Epithelial cell of proximal tubule (primary cell): ENCODE measurements around the gene HNRNPC. TPM values are rescaled to one million over a fixed set of nuclear protein-coding genes. Genes with fewer than 3 reads are reported as not detected.

ENCODE experiments used
- DNase-seq: peaks from one replicate; pipeline ENCODE4 v3.0.0-alpha.2; 2011; ENCODE audit warnings: low read depth
- H3K4me3 ChIP-seq: 2 replicates; pipeline ENCODE4 v1.5.1; 2011; ENCODE audit warnings: low read depth, mild to moderate bottlenecking, low read length
- total RNA-seq: library from RNA; depleted of rRNA; stranded (reverse); fragments of >200 nt; gene quantifications from 2 replicates; pipeline ENCODE4 v1.2.3, GENCODE V29; 2015
- TF ChIP-seq, protein P1 (sequence below): conservative IDR thresholded peaks from 2 replicates; pipeline ENCODE4 v1.5.1; 2012; ENCODE audit warnings: low read depth, mild to moderate bottlenecking, low read length

HNRNPC gene
- total RNA-seq, 1 donor from 2014 or later, result 755 TPM

DNA sequence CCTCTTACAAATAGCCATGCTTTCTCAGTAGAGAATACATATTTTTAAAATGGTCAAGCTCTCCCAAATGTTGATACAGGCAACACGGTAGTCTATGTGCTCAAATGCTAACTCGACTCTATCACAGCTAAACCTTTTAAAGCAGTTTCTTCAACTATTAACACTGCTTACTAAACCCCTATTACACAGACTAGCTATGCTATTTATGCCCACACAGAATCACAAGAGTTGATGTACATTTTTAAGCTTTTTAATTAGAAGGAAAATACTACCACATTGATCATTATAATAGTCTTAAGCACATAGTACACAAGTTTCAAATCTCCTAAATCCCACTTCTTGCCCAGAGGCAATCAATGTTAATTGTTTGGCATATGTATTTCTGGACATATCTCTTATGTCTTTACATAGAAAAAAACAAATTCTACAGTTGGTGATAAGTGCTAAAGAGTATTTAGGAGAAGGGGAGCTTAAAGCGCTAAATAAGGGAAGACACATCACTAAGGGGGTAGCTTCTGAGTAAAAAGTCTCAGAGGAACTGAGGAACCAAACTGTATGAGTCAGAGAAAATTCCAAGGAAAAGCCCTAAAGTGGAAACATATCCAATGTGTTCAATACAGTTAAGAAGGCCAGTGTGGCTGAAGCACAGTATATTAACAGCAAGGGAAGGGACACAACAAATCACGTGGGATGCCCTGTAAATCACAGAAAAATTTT, 13.7 kb downstream of the HNRNPC start:
- TF ChIP-seq, protein P1, sequence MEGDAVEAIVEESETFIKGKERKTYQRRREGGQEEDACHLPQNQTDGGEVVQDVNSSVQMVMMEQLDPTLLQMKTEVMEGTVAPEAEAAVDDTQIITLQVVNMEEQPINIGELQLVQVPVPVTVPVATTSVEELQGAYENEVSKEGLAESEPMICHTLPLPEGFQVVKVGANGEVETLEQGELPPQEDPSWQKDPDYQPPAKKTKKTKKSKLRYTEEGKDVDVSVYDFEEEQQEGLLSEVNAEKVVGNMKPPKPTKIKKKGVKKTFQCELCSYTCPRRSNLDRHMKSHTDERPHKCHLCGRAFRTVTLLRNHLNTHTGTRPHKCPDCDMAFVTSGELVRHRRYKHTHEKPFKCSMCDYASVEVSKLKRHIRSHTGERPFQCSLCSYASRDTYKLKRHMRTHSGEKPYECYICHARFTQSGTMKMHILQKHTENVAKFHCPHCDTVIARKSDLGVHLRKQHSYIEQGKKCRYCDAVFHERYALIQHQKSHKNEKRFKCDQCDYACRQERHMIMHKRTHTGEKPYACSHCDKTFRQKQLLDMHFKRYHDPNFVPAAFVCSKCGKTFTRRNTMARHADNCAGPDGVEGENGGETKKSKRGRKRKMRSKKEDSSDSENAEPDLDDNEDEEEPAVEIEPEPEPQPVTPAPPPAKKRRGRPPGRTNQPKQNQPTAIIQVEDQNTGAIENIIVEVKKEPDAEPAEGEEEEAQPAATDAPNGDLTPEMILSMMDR, result no peak
- no peak for DNase-seq
- H3K4me3 ChIP-seq, result no peak overlapping the region

DNA sequence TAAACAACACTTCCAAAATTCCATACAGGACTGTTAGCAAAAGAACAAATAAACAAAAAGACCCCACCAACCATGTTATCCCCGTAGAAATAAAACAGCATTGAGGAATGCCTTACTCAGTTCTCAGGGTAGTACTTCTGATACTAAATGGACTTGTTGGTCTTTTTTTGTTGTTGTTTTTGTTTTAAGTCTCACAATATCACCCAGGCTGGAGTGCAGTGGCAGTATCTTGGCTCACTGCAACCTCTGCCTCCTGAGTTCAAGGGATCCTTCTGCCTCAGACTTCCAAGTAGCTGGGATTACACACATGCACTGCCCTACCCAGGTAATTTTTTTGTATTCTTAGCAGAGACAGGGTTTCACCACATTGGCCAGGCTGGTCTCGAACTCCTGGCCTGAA, 17.1 kb downstream of the HNRNPC start:
- no peak overlapping the region for H3K4me3 ChIP-seq
- TF ChIP-seq, protein P1, result no peak
- DNase-seq, result no peak

DNA sequence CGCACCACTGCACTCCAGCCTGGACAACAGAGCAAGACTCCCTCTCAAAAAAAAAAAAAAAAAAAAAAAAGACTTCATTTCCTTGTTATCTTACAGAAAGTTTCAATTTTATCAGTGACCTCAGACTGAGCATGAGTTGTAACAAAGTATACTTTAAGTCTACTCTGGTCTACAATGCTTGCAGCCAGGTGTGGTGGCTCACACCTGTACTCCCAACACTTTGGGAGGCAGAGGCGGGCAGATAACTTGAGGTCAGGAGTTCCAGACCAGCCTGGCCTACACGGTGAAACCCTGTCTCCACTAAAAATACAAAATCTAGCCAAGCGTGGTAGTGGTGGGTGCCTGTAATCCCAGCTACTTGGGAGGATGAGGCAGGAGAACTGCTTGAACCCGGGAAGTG, 18.0 kb downstream of the HNRNPC start:
- H3K4me3 ChIP-seq, result no peak overlapping the region
- TF ChIP-seq, protein P1, result no peak
- no peak for DNase-seq

DNA sequence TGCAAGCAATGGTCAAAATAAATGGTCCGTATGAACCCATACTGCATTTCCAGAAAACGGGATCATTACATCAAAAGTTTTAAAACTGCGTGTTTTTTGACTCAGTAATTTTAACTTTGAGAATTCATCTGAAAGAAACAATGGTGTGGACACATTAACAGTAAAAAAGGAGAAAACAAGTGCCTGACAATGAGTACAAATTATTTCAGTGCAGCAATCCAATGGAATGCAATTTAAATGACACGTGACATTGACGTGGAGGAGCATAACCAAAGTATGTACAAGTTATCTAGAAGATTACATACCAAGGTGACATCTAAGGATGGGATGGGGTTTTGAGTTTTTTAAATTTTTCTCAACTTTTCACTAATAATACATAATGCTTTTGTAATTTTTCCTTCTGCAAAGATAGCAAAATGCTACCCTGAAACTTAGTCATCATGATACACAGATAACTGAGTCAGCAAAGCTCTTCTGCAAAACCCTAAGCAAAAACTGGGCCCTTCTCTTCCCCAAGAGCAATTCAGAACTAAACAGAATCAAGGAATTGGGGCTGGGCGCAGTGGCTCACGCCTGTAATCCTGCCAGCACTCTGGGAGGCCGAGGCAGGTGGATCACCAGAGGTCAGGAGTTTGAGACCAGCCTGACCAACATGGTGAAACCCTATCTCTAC, 20.4 kb downstream of the HNRNPC start:
- TF ChIP-seq, protein P1, result no peak
- DNase-seq, result no peak
- no peak overlapping the region for H3K4me3 ChIP-seq

DNA sequence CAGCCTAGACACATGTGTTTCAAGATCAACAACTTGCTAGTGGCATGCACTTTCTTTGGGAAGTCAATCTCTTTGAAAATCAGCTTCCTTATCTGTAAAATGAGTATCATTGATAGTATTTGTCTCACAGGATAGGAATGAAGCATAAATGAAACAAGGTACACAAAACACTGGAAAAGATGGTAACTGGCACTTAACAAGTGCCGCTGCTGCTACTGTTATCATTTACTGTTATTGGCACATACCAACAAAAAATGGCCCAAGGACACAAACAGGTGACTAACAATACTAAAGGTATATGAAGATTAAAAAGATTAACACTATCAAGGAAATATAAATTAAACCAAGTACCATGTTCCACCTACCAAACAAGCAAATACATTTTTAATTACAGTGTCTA, 20.9 kb downstream of the HNRNPC start:
- no peak for DNase-seq
- H3K4me3 ChIP-seq, result no peak overlapping the region
- TF ChIP-seq, protein P1, result no peak

DNA sequence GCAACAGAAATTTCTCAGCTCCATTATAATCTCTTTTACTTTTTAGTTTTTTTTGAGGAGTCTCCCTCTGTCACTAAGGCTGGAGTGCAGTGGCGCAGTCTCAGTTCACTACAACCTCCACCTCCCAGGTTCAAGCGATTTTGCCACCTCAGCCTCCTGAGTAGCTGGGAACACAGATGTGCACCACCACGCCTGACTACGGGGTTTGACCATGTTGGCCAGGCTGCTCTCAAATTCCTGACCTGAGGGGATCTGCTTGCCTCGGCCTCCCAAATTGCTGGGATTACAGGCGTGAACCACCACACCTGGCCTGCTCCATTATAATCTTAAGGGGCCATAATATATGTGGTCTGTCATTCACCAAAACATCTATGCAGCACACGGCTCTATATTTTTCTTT, 23.4 kb downstream of the HNRNPC start:
- no peak for DNase-seq
- TF ChIP-seq, protein P1, result no peak
- H3K4me3 ChIP-seq, result no peak overlapping the region

DNA sequence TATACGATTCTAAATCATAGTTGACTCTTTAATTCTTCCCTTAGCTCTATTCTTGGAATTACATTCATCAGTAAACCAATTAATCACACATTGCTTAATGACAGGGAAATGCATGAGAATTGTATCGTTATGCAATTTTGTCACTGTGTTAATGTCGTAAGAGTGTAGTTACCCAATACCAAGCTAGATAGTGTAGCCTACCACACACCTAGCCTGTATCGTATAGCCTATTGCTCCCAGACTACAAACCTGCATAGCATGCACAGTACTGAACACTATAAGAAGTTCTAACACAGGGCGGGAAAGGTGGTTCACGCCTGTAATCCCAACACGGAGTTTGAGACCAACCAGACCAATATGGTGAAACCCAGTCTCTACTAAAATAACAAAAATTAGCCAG, 24.7 kb downstream of the HNRNPC start:
- H3K4me3 ChIP-seq, result no peak overlapping the region
- no peak for DNase-seq
- TF ChIP-seq, protein P1, result no peak
